HL-60 (cell line): Measurements from ENCODE around the gene BLZF1.

Source experiments
- DNase-seq, 2 experiments: peaks; one replicate each; pipeline ENCODE4 v3.0.0-alpha.2; 2010 to 2020; ENCODE audit warnings: low read depth in 1 of 2, low spot score in 1 of 2
- H3K27ac ChIP-seq: fragments of 250-450 bp; sonication (Bioruptor Pico); replicated peaks from 2 replicates; pipeline ENCODE4 v1.5.1; 2020; ENCODE audit warnings: mild to moderate bottlenecking, moderate library complexity
- H3K27me3 ChIP-seq: fragments of 250-450 bp; sonication (Bioruptor Pico); 2 replicates; pipeline ENCODE4 v1.5.1; 2021; ENCODE audit warnings: mild to moderate bottlenecking, moderate library complexity; ENCODE audit not compliant: insufficient read depth, poor library complexity, severe bottlenecking
- H3K4me3 ChIP-seq: replicated peaks from 2 replicates; pipeline ENCODE4 v1.5.1; 2011; ENCODE audit warnings: mild to moderate bottlenecking, control low read depth, low read length; ENCODE audit not compliant: insufficient read depth
- GABPA ChIP-seq: IDR thresholded peaks from 2 replicates; pipeline ENCODE4 v1.6.1; 2012; ENCODE audit warnings: low read depth
- POLR2AphosphoS5 ChIP-seq: IDR thresholded peaks from 2 replicates; pipeline ENCODE4 v1.6.1; 2012; ENCODE audit warnings: low read depth
- REST ChIP-seq: IDR thresholded peaks from 2 replicates; pipeline ENCODE4 v1.6.1; 2012; ENCODE audit warnings: low read depth; ENCODE audit not compliant: insufficient replicate concordance
- SPI1 ChIP-seq: IDR thresholded peaks from 2 replicates; pipeline ENCODE4 v1.6.1; 2012; ENCODE audit warnings: low read depth, mild to moderate bottlenecking, borderline replicate concordance
- TF ChIP-seq, protein P1 (sequence below): IDR thresholded peaks from one replicate; pipeline ENCODE4 v1.5.1; 2011; ENCODE audit warnings: low read length, control low read depth, inconsistent platforms; ENCODE audit not compliant: insufficient read depth

The BLZF1 gene

GRCh38 chr1:169414952-169415351, 47.0 kb downstream of the BLZF1 start:
- Histone ChIP-seq H3K27me3 (no peaks in the 10 kb centered on the region), H3K27ac (no peak overlapping the region), H3K4me3 (no peak overlapping the region)
- TF ChIP-seq REST (no peak), POLR2AphosphoS5 (no peak), SPI1 (no peak), GABPA (no peak)
- TF ChIP-seq, protein P1, sequence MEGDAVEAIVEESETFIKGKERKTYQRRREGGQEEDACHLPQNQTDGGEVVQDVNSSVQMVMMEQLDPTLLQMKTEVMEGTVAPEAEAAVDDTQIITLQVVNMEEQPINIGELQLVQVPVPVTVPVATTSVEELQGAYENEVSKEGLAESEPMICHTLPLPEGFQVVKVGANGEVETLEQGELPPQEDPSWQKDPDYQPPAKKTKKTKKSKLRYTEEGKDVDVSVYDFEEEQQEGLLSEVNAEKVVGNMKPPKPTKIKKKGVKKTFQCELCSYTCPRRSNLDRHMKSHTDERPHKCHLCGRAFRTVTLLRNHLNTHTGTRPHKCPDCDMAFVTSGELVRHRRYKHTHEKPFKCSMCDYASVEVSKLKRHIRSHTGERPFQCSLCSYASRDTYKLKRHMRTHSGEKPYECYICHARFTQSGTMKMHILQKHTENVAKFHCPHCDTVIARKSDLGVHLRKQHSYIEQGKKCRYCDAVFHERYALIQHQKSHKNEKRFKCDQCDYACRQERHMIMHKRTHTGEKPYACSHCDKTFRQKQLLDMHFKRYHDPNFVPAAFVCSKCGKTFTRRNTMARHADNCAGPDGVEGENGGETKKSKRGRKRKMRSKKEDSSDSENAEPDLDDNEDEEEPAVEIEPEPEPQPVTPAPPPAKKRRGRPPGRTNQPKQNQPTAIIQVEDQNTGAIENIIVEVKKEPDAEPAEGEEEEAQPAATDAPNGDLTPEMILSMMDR, result no peak
- no peak for DNase-seq

DNA sequence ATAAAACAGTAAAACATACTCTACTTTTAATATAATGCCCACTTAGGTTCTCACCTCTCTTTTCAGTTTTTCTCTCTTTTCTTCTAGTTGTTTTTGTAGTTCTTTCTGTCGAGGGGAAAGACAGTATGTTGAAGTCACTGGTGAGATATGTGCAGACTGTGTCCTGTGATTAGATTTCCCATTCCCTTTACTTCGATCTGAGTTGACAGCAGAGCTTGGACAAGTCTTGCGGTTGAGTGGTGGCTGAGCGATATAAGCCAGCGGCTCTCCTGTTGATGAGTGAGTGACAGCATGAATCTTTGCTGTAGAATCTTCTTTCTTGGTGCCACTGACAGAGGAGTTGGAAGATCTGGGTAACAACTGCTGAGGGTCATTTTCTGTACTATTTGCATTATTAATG, 53.3 kb downstream of the BLZF1 start:
- Histone ChIP-seq H3K27me3 (peaks cover 18% of the 10 kb centered on the region), H3K4me3 (no peak overlapping the region)
- TF ChIP-seq REST (no peak), GABPA (no peak), POLR2AphosphoS5 (no peak), SPI1 (no peak)
- TF ChIP-seq, protein P1, result no peak

GRCh38 chr1:169426174-169426705, 58.2 kb downstream of the BLZF1 start:
- H3K27ac ChIP-seq, result no peak overlapping the region
- TF ChIP-seq, protein P1, result no peak
- TF ChIP-seq POLR2AphosphoS5, result no peak
- no peak for TF ChIP-seq SPI1
- no peak for TF ChIP-seq GABPA
- DNase-seq, result no peak
- H3K27me3 ChIP-seq, result peaks cover 39% of the 10 kb centered on the region
- H3K4me3 ChIP-seq, result no peak overlapping the region

More for the DNA sequence above, 53.3 kb downstream of the BLZF1 start:
- DNase-seq, result no peak
- H3K27ac ChIP-seq, result no peak overlapping the region

- peaks cover 40% of the 10 kb centered on the region for H3K27me3 ChIP-seq
- no peak within 1 kb of the TSS for H3K27ac ChIP-seq
- TF ChIP-seq POLR2AphosphoS5, result no peak
- TF ChIP-seq GABPA, result no peak
- no peak for TF ChIP-seq REST
- TF ChIP-seq, protein P1, result no peak
- no peak for TF ChIP-seq SPI1
- H3K4me3 ChIP-seq, result no peak within 1 kb of the TSS
- DNase-seq, result peak in 1 of 2 experiments; percentile 2
Measured at GRCh38 chr1:169427081-169427641, 59.2 kb downstream of the BLZF1 start, which contains the start of gene CCDC181. Gene CCDC181 (minus strand): TSS chr1:169427474. CDS start chr1:169424927, 2,547 bp downstream.
